Measurements from ENCODE around the gene PDE6D.

DNA sequence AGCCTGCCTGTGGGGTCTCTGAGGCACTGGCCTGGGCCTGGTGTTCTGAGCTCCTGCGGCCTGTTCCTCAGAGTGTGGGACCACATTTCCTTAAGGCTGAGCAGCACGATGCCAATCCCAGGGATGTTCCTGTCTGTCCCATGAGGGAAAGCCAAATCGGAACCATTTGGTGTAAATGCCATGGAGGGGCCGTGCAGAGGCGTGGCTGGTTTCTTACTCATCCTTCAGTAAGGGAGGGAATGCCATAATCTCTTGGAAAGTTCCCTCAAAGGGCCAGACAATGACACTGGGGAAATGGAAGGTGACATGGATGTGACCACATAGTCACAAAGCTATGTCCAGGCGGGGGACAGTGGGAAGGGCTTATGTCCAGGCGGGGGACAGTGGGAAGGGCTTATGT, 87.1 kb downstream of the PDE6D start:
- TF ChIP-seq CTCF (IDR thresholded peaks at IDR 0.05) (no peak), EZH2 (IDR thresholded peaks at IDR 0.05; ENCODE audit: borderline replicate concordance, insufficient read depth, low read depth, low read length, poor library complexity, severe bottlenecking) (no peak)
